ENCODE measurements around the gene TMEM164.

Gene TMEM164

GRCh38 chrX:110215411-110215810 is 212.5 kb downstream of the TMEM164 start:
- DNase-seq: no peak

- no peak for DNase-seq
Observed at GRCh38 chrX:110216027-110216426, 213.1 kb downstream of the TMEM164 start.

GRCh38 chrX:110218591-110218990 is 215.7 kb downstream of the TMEM164 start:
- DNase-seq: no peak

- DNase-seq: no peak
Observed at GRCh38 chrX:110219920-110220319, 217.0 kb downstream of the TMEM164 start.

- DNase-seq: no peak
Observed at GRCh38 chrX:110222497-110223257, 219.8 kb downstream of the TMEM164 start.

- no peak for DNase-seq
Observed at GRCh38 chrX:110224926-110225617, 222.2 kb downstream of the TMEM164 start.

- no peak for DNase-seq
Observed at GRCh38 chrX:110226931-110227330, 224.0 kb downstream of the TMEM164 start.
